Measurements from ENCODE around the gene PTPRCAP. TPM values are rescaled to one million over a fixed set of nuclear protein-coding genes. Genes with fewer than 3 reads are reported as not detected.
A peak's percentile ranks its signal among the peaks of the same experiment; 100 is the strongest.

PTPRCAP gene
- total RNA-seq, 4 donors from 2014 or later, result 13.2 to 78.9 (median 53.9) TPM

GRCh38 chr11:67415501-67416304 is 21.8 kb downstream of the PTPRCAP start, which contains the start of gene CARNS1:
Gene CARNS1 (plus strand): TSS chr11:67415678. CDS start chr11:67416200, 522 bp downstream.
- WGBS, 2 donors (ENCODE audit: low coverage in 1 of 2), result 12% methylated on average over 22 of the region's 67 CpGs; no CpG with 5 or more reads in 1 of the 2 donors
- no peak for DNase-seq
- TF ChIP-seq EP300 (IDR thresholded peaks at IDR 0.05; ENCODE audit: low read depth), result no peak
- no peak for TF ChIP-seq POLR2AphosphoS5 (IDR thresholded peaks at IDR 0.05)
- no peak for TF ChIP-seq CTCF (IDR thresholded peaks at IDR 0.05)
- no peak for TF ChIP-seq POLR2A (IDR thresholded peaks at IDR 0.05)
- Histone ChIP-seq H3K36me3 (no peaks in the 10 kb centered on the region), H3K9me3 (no peaks in the 10 kb centered on the region), H3K27ac (peak within 1 kb of the TSS in 3 of 4 donors; percentile 9 to 39 (median 36)), H3K4me1 (peaks cover 10 to 37% (median 24%) of the 10 kb centered on the region in 4 donors), H3K4me3 (peak within 1 kb of the TSS in 2 of 4 donors; percentile 29 to 40), H3K27me3 (peaks cover 32% of the 10 kb centered on the region)
- intact Hi-C loops (cut with DNase I; ENCODE audit: low total_unique reads), result no loop called here
- in situ Hi-C loops (cut with MboI; ENCODE audit: low pct_ligation_motif_present in 1 of 4, low pct_unique_long_range_greater_than_20kb in 1 of 4, low sequenced_read_pairs in 3 of 4), result no loop called here

- DNase-seq, result no peak
- peaks cover 38% of the 10 kb centered on the region for H3K27me3 ChIP-seq
- intact Hi-C loops (cut with DNase I; ENCODE audit: low total_unique reads), result no loop called here
- peaks cover 0 to 29% (median 20%) of the 10 kb centered on the region in 4 donors for H3K4me1 ChIP-seq
- in situ Hi-C loops (cut with MboI; ENCODE audit: low pct_ligation_motif_present in 1 of 4, low pct_unique_long_range_greater_than_20kb in 1 of 4, low sequenced_read_pairs in 3 of 4), result no loop called here
- no peaks in the 10 kb centered on the region for H3K9me3 ChIP-seq
- H3K4me3 ChIP-seq, result no peak overlapping the region
- WGBS, 2 donors (ENCODE audit: low coverage in 1 of 2), result 60 to 67% methylated on average over 1 to 2 of the region's 2 CpGs
- TF ChIP-seq CTCF (IDR thresholded peaks at IDR 0.05) (no peak), EP300 (IDR thresholded peaks at IDR 0.05; ENCODE audit: low read depth) (no peak)
- no peak overlapping the region for H3K27ac ChIP-seq
- no peaks in the 10 kb centered on the region for H3K36me3 ChIP-seq
These were observed 24.1 kb downstream of the PTPRCAP start for GRCh38 chr11:67413266-67413849.

GRCh38 chr11:67412495-67413179 is 24.8 kb downstream of the PTPRCAP start:
- TF ChIP-seq POLR2A (IDR thresholded peaks at IDR 0.05) (no peak), CTCF (IDR thresholded peaks at IDR 0.05) (no peak), EP300 (IDR thresholded peaks at IDR 0.05; ENCODE audit: low read depth) (no peak), POLR2AphosphoS5 (IDR thresholded peaks at IDR 0.05) (no peak)
- no peak overlapping the region for H3K27ac ChIP-seq
- peaks cover 0 to 30% (median 21%) of the 10 kb centered on the region in 4 donors for H3K4me1 ChIP-seq
- in situ Hi-C loops (cut with MboI; ENCODE audit: low pct_ligation_motif_present in 1 of 4, low pct_unique_long_range_greater_than_20kb in 1 of 4, low sequenced_read_pairs in 3 of 4) (no loop called here), intact Hi-C loops (cut with DNase I; ENCODE audit: low total_unique reads) (no loop called here)
- no peaks in the 10 kb centered on the region for H3K9me3 ChIP-seq
- H3K36me3 ChIP-seq, result no peaks in the 10 kb centered on the region
- H3K27me3 ChIP-seq, result peaks cover 38% of the 10 kb centered on the region
- 65 to 100% methylated on average over 1 to 9 of the region's 9 CpGs for WGBS, 2 donors (ENCODE audit: low coverage in 1 of 2)
- no peak overlapping the region for H3K4me3 ChIP-seq
- no peak for DNase-seq

GRCh38 chr11:67411785-67412152 is 25.7 kb downstream of the PTPRCAP start:
- no peak overlapping the region for H3K27ac ChIP-seq
- in situ Hi-C loops (cut with MboI; ENCODE audit: low pct_ligation_motif_present in 1 of 4, low pct_unique_long_range_greater_than_20kb in 1 of 4, low sequenced_read_pairs in 3 of 4), result no loop called here
- H3K9me3 ChIP-seq, result no peaks in the 10 kb centered on the region
- WGBS, 2 donors (ENCODE audit: low coverage in 1 of 2), result 70% methylated on average over 7 of the region's 7 CpGs; no CpG with 5 or more reads in 1 of the 2 donors
- H3K36me3 ChIP-seq, result no peaks in the 10 kb centered on the region
- H3K4me3 ChIP-seq, result no peak overlapping the region
- H3K27me3 ChIP-seq, result peaks cover 38% of the 10 kb centered on the region
- no peak for DNase-seq
- peaks cover 0 to 30% (median 20%) of the 10 kb centered on the region in 4 donors for H3K4me1 ChIP-seq
- intact Hi-C loops (cut with DNase I; ENCODE audit: low total_unique reads), result no loop called here
- no peak for TF ChIP-seq EP300 (IDR thresholded peaks at IDR 0.05; ENCODE audit: low read depth)
- no peak for TF ChIP-seq POLR2AphosphoS5 (IDR thresholded peaks at IDR 0.05)
- TF ChIP-seq POLR2A (IDR thresholded peaks at IDR 0.05), result no peak
- TF ChIP-seq CTCF (IDR thresholded peaks at IDR 0.05), result no peak

Measured in transverse colon (tissue), 4 donors.